Measurements from ENCODE around the gene RBM22.

GRCh38 chr5:150700594-150701377 is at the start of gene RBM22:
- TF ChIP-seq E2F4 (CRISPR knock-in tag; IDR thresholded peaks at IDR 0.05; ENCODE audit: borderline replicate concordance, low read depth), result no peak
- no peak for TF ChIP-seq STAT6 (CRISPR knock-in tag; conservative IDR thresholded peaks at IDR 0.05; ENCODE audit: low read depth)
- peak; percentile 95 for TF ChIP-seq CREM (CRISPR knock-in tag; IDR thresholded peaks at IDR 0.05)
- TF ChIP-seq NR2C2 (CRISPR knock-in tag; IDR thresholded peaks at IDR 0.05), result no peak
- no peak for TF ChIP-seq USF1 (CRISPR knock-in tag; IDR thresholded peaks at IDR 0.05)

Data from WTC11 (cell line).